ENCODE measurements around the gene CYP11A1.

The CYP11A1 gene

DNA sequence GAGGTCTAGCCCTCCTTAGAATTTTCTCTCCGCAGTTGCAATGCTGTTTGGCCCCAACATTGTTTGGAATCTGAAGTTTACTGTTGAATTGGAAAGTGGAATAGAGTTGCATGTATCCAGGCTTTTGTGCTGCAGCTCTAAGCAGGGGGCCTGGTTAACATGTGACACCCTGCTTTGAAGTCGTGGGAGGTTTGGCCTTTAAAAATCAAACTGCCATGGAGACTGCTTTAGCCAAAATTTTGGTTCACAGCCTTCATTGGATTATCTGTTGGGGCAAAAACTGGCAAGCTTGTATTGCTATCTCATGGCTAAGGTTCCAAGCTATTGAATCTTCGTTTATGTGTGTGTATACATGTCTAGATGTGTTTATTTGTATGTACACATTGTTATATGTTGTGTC, 15.8 kb downstream of the CYP11A1 start:
- DNase-seq (ENCODE audit: low read depth) = no peak
- no peak overlapping the region for H3K4me3 ChIP-seq (ENCODE audit: low read depth, low read length)
- TF ChIP-seq, protein P1, sequence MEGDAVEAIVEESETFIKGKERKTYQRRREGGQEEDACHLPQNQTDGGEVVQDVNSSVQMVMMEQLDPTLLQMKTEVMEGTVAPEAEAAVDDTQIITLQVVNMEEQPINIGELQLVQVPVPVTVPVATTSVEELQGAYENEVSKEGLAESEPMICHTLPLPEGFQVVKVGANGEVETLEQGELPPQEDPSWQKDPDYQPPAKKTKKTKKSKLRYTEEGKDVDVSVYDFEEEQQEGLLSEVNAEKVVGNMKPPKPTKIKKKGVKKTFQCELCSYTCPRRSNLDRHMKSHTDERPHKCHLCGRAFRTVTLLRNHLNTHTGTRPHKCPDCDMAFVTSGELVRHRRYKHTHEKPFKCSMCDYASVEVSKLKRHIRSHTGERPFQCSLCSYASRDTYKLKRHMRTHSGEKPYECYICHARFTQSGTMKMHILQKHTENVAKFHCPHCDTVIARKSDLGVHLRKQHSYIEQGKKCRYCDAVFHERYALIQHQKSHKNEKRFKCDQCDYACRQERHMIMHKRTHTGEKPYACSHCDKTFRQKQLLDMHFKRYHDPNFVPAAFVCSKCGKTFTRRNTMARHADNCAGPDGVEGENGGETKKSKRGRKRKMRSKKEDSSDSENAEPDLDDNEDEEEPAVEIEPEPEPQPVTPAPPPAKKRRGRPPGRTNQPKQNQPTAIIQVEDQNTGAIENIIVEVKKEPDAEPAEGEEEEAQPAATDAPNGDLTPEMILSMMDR (IDR thresholded peaks at IDR 0.05; ENCODE audit: low read depth, low read length, missing control alignments) = no peak

DNA sequence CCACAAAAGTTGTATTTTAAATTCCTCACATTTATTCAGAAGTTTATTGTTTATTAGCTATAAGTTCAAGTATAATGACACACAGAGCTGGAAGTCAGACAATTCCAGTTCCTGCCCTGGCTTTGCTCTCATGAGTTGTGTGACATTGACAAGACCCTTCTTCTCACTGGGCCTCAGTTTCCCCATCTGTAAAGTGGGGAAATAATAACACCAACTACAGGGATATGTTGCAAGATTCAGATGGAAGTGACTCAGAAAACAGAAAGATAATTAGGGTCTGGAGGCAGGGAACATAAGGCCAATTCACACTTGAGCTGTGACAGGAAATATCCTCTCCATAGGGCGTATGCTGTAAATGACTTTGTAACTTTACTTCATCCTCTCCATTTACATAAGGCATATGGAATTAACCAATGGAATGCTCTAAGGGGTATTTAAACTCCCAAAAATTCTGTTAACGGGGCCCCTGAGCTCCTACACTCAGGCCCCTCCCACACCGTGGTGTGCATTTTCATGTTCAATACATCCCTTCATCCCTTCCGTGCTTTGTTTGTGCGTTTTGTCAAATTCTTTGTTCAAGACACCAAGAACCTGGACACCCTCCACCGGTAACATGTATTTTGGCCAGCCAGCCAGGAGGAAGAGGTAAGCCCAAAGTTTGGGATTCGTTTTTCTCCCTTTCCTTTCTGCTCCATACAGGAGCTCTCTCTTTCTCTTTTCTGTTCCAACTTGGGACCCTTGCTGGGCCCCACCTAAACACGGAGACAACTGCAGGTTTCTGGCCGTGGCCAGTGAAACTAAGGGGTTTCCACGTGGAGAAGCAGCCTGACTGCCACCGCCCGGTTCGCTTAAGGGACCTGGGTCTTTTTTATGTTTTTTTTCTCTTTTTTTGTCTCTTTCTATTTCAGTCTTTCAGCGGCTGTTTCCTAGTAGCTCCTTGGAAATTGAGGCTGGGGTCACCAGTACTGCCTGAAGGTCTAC, 16.9 kb downstream of the CYP11A1 start:
- no peak for DNase-seq (ENCODE audit: low read depth)
- H3K4me3 ChIP-seq (ENCODE audit: low read depth, low read length) = no peak overlapping the region
- TF ChIP-seq, protein P1 (IDR thresholded peaks at IDR 0.05; ENCODE audit: low read depth, low read length, missing control alignments) = no peak

DNA sequence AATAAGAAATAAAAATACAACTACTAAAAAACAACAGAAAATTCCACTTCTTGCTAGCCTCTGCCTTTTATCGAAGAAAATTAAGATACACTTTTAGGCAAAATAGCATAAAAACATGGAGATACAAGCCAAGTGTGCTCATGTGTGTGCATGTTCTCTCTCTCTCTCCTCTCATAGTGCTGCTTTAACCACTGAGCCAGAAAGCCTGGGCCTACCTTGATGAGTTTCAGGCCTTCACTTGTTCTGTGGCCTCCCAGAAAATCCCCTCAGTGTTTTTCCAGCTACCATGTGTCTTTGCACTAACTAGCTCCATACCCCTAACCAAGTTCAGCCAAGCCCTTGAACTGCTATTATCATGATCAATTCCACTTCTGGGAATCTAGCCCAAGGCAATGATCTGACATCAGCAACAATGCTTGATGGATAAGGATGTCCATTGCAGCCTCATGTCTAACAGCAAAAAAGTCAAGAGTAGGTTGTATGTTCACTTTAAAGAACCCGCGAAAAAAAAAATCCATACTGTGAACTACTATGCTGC, 18.1 kb downstream of the CYP11A1 start:
- no peak for DNase-seq (ENCODE audit: low read depth)
- TF ChIP-seq, protein P1 (IDR thresholded peaks at IDR 0.05; ENCODE audit: low read depth, low read length, missing control alignments) = no peak
- no peak overlapping the region for H3K4me3 ChIP-seq (ENCODE audit: low read depth, low read length)

DNA sequence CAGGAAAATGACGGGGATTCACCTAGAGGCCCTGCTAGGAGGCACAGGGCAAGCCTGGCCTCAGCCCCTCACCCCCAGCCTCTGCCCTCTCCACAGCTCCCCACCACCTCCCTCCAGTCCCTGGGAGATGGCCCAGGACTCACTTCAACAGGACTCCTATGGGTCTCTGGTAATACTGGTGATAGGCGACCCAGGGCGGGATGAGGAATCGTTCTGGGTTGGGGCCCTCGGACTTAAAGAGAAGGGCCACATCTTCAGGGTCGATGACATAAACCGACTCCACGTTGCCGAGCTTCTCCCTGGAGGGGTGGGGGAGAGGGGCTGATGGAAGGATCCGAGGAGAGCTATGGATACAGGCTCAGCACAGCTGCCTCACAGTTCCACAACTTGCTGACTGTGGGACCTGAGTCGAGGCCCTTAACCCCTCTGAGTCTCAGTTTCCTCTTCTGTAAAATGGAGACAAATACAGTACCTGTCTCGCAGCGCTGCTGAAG, 19.6 kb downstream of the CYP11A1 start:
- TF ChIP-seq, protein P1 (IDR thresholded peaks at IDR 0.05; ENCODE audit: low read depth, low read length, missing control alignments) = no peak
- DNase-seq (ENCODE audit: low read depth) = no peak
- H3K4me3 ChIP-seq (ENCODE audit: low read depth, low read length) = no peak overlapping the region

DNA sequence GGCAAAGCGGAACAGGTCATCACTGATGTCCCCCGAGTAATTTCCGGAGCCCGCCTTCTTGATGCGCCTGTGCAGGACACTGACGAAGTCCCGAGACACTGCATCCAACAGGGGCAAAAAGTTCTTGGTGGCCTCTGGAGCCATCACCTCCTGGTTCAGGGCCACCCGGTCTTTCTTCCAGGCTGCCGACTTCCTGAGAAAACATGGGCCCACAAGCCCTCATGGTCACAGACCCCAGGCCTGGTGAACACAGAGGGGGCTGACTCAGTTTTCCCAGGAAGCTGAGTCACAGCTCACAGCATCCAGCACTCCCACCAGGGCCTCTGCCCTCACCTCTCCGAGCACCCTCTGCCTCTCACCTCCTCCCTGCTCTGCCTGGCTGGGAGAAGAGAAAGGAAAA, 22.4 kb downstream of the CYP11A1 start:
- no peak overlapping the region for H3K4me3 ChIP-seq (ENCODE audit: low read depth, low read length)
- TF ChIP-seq, protein P1 (IDR thresholded peaks at IDR 0.05; ENCODE audit: low read depth, low read length, missing control alignments) = no peak
- DNase-seq (ENCODE audit: low read depth) = no peak

DNA sequence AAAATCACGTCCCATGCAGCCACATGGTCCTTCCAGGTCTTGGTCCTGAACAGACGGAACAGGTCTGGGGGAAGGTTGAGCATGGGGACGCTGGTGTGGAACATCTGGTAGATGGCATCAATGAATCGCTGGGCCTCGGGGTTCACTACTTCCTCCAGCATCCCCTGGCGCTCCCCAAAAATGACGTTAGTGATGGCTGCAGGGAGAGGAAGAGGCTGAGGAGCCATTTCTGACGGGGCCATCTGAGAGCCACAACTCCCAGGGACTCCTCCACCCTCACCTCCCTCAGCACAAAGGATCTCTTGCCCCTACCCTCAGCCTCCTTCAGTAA, 23.7 kb downstream of the CYP11A1 start:
- TF ChIP-seq, protein P1 (IDR thresholded peaks at IDR 0.05; ENCODE audit: low read depth, low read length, missing control alignments) = no peak
- no peak overlapping the region for H3K4me3 ChIP-seq (ENCODE audit: low read depth, low read length)
- DNase-seq (ENCODE audit: low read depth) = no peak
